GM12872 (cell line): ENCODE data around the gene ITIH5.

Source experiments
- CTCF ChIP-seq: IDR thresholded peaks from 3 replicates; pipeline ENCODE4 v1.5.1; 2011; ENCODE audit warnings: low read depth, mild to moderate bottlenecking, low read length, moderate library complexity; ENCODE audit not compliant: insufficient read depth

Gene ITIH5

GRCh38 chr10:7547206-7547605, 119.6 kb downstream of the ITIH5 start:
- no peak for TF ChIP-seq CTCF

GRCh38 chr10:7546385-7546967, 120.3 kb downstream of the ITIH5 start:
- no peak for TF ChIP-seq CTCF

GRCh38 chr10:7545792-7546191, 121.0 kb downstream of the ITIH5 start:
- no peak for TF ChIP-seq CTCF

- TF ChIP-seq CTCF: no peak
Observed at GRCh38 chr10:7545261-7545660, 121.5 kb downstream of the ITIH5 start.

GRCh38 chr10:7544203-7544602, 122.6 kb downstream of the ITIH5 start:
- TF ChIP-seq CTCF: no peak

- no peak for TF ChIP-seq CTCF
Observed at GRCh38 chr10:7542189-7542914, 124.4 kb downstream of the ITIH5 start.

- no peak for TF ChIP-seq CTCF
Observed at GRCh38 chr10:7541137-7542087, 125.4 kb downstream of the ITIH5 start.
